ENCODE data around the gene ADAMTS8.

ADAMTS8 gene

GRCh38 chr11:130418756-130419155 lies 9.7 kb downstream of the ADAMTS8 start:
- Histone ChIP-seq H3K4me3 (no peak overlapping the region), H3K9ac (no peak overlapping the region), H3K9me3 (replicated peaks in 1 of 11) (no peaks in the 10 kb centered on the region), H3K36me3 (no peaks in the 10 kb centered on the region), H3K27ac (no peak overlapping the region), H3K4me1 (peaks cover 0 to 28% (median 11%) of the 10 kb centered on the region in 10 experiments; a peak in 11 of 20 replicates), H3K4me2 (no peak overlapping the region), H3K27me3 (peaks cover 0 to 31% (median 8%) of the 10 kb centered on the region in 11 experiments; a peak in 9 of 22 replicates), H4K20me1 (peaks cover 0 to 11% (median 0%) of the 10 kb centered on the region in 11 experiments; a peak in 2 of 22 replicates)
- no peak for TF ChIP-seq Cebpa-rat (IDR thresholded peaks at IDR 0.05)

GRCh38 chr11:130418210-130418609 lies 10.2 kb downstream of the ADAMTS8 start:
- Histone ChIP-seq H3K9me3 (replicated peaks in 1 of 11) (no peaks in the 10 kb centered on the region), H3K4me3 (no peak overlapping the region), H3K27ac (no peak overlapping the region), H3K27me3 (peaks cover 0 to 26% (median 8%) of the 10 kb centered on the region in 11 experiments; a peak in 9 of 22 replicates), H3K36me3 (no peaks in the 10 kb centered on the region), H3K4me1 (peaks cover 0 to 30% (median 11%) of the 10 kb centered on the region in 10 experiments; a peak in 11 of 20 replicates), H3K9ac (no peak overlapping the region), H4K20me1 (peaks cover 0 to 11% (median 0%) of the 10 kb centered on the region in 11 experiments; a peak in 2 of 22 replicates), H3K4me2 (no peak overlapping the region)
- TF ChIP-seq Cebpa-rat (IDR thresholded peaks at IDR 0.05): no peak

GRCh38 chr11:130416906-130417305 lies 11.5 kb downstream of the ADAMTS8 start:
- Histone ChIP-seq H3K4me3 (no peak overlapping the region), H3K27me3 (peaks cover 0 to 20% (median 8%) of the 10 kb centered on the region in 11 experiments; a peak in 9 of 22 replicates)
- TF ChIP-seq Cebpa-rat (IDR thresholded peaks at IDR 0.05): no peak

GRCh38 chr11:130416530-130416882 lies 11.9 kb downstream of the ADAMTS8 start:
- Histone ChIP-seq H3K9ac (no peak overlapping the region), H3K27ac (no peak overlapping the region), H4K20me1 (peaks cover 0 to 9% (median 0%) of the 10 kb centered on the region in 11 experiments; a peak in 2 of 22 replicates), H3K4me1 (peaks cover 0 to 28% (median 11%) of the 10 kb centered on the region in 10 experiments; a peak in 11 of 20 replicates), H3K27me3 (peaks cover 0 to 16% (median 7%) of the 10 kb centered on the region in 11 experiments; a peak in 9 of 22 replicates), H3K9me3 (replicated peaks in 1 of 11) (no peaks in the 10 kb centered on the region), H3K36me3 (no peaks in the 10 kb centered on the region), H3K4me3 (no peak overlapping the region), H3K4me2 (no peak overlapping the region)
- no peak for TF ChIP-seq Cebpa-rat (IDR thresholded peaks at IDR 0.05)

More at GRCh38 chr11:130416906-130417305, 11.5 kb downstream of the ADAMTS8 start:
- Histone ChIP-seq H3K27ac (no peak overlapping the region), H3K4me2 (no peak overlapping the region), H3K4me1 (peaks cover 0 to 30% (median 11%) of the 10 kb centered on the region in 10 experiments; a peak in 11 of 20 replicates), H4K20me1 (peaks cover 0 to 9% (median 0%) of the 10 kb centered on the region in 11 experiments; a peak in 2 of 22 replicates), H3K9ac (no peak overlapping the region), H3K9me3 (replicated peaks in 1 of 11) (no peaks in the 10 kb centered on the region), H3K36me3 (no peaks in the 10 kb centered on the region)

- no peak for TF ChIP-seq Cebpa-rat (IDR thresholded peaks at IDR 0.05)
- H4K20me1 ChIP-seq: peaks cover 0 to 9% (median 0%) of the 10 kb centered on the region in 11 experiments; a peak in 2 of 22 replicates
- H3K4me3 ChIP-seq: no peak overlapping the region
- no peaks in the 10 kb centered on the region for H3K36me3 ChIP-seq
- H3K27ac ChIP-seq: no peak overlapping the region
- H3K9ac ChIP-seq: no peak overlapping the region
- H3K4me2 ChIP-seq: no peak overlapping the region
- H3K4me1 ChIP-seq: peaks cover 0 to 22% (median 9%) of the 10 kb centered on the region in 10 experiments; a peak in 11 of 20 replicates
- H3K9me3 ChIP-seq (replicated peaks in 1 of 11): no peaks in the 10 kb centered on the region
- H3K27me3 ChIP-seq: peaks cover 0 to 10% (median 2%) of the 10 kb centered on the region in 11 experiments; a peak in 7 of 22 replicates
These were observed 12.5 kb downstream of the ADAMTS8 start for GRCh38 chr11:130415731-130416529.

- Histone ChIP-seq H3K27me3 (no peaks in the 10 kb centered on the region), H3K4me2 (peak overlapping the region in 6 of 11 experiments; percentile 13 to 61 (median 52); a peak in 10 of 22 replicates), H4K20me1 (peaks cover 0 to 9% (median 0%) of the 10 kb centered on the region in 11 experiments; a peak in 1 of 22 replicates), H3K9ac (no peak overlapping the region), H3K4me1 (peaks cover 0 to 15% (median 8%) of the 10 kb centered on the region in 10 experiments; a peak in 11 of 20 replicates), H3K9me3 (replicated peaks in 1 of 11) (no peaks in the 10 kb centered on the region), H3K27ac (no peak overlapping the region), H3K36me3 (no peaks in the 10 kb centered on the region), H3K4me3 (no peak overlapping the region)
- TF ChIP-seq Cebpa-rat (IDR thresholded peaks at IDR 0.05): no peak
These were observed 14.0 kb downstream of the ADAMTS8 start for GRCh38 chr11:130414107-130415080.

GRCh38 chr11:130413405-130414106 lies 14.9 kb downstream of the ADAMTS8 start:
- H3K27me3 ChIP-seq: no peaks in the 10 kb centered on the region
- H4K20me1 ChIP-seq: peaks cover 0 to 9% (median 0%) of the 10 kb centered on the region in 11 experiments; a peak in 1 of 22 replicates
- H3K4me1 ChIP-seq: peaks cover 0 to 15% (median 8%) of the 10 kb centered on the region in 10 experiments; a peak in 11 of 20 replicates
- H3K36me3 ChIP-seq: no peaks in the 10 kb centered on the region
- H3K9ac ChIP-seq: no peak overlapping the region
- H3K4me3 ChIP-seq: no peak overlapping the region
- no peak for TF ChIP-seq Cebpa-rat (IDR thresholded peaks at IDR 0.05)
- H3K27ac ChIP-seq: no peak overlapping the region
- peak overlapping the region in 4 of 11 experiments; percentile 50 to 61 (median 56); a peak in 6 of 22 replicates for H3K4me2 ChIP-seq
- no peaks in the 10 kb centered on the region for H3K9me3 ChIP-seq (replicated peaks in 1 of 11)

GRCh38 chr11:130411223-130411622 lies 17.2 kb downstream of the ADAMTS8 start:
- no peaks in the 10 kb centered on the region for H3K9me3 ChIP-seq (replicated peaks in 1 of 11)
- no peak for TF ChIP-seq Cebpa-rat (IDR thresholded peaks at IDR 0.05)
- no peaks in the 10 kb centered on the region for H3K27me3 ChIP-seq
- no peaks in the 10 kb centered on the region for H3K36me3 ChIP-seq
- H3K4me1 ChIP-seq: peaks cover 0 to 15% (median 8%) of the 10 kb centered on the region in 10 experiments; a peak in 11 of 20 replicates
- no peak overlapping the region for H3K4me3 ChIP-seq
- no peak overlapping the region for H3K27ac ChIP-seq
- H3K4me2 ChIP-seq: no peak overlapping the region
- peaks cover 0 to 9% (median 0%) of the 10 kb centered on the region in 11 experiments; a peak in 1 of 22 replicates for H4K20me1 ChIP-seq
- no peak overlapping the region for H3K9ac ChIP-seq

Measured in BLaER1 treated with 17β-estradiol and CSF1 and Interleukin-3, amounts not matched to agents 10 nM and 100 nM (cell line).